SK-MEL-5 (cell line): Measurements from ENCODE around the gene NUDT4. TPM values are rescaled to one million over a fixed set of nuclear protein-coding genes. Genes with fewer than 3 reads are reported as not detected.
"Not testable (repeated sequence)": the region's sequence is repeated elsewhere in the genome, so short reads cannot be mapped to it uniquely, and the experiment has no call there.

Experiments used
- DNase-seq: peaks from one replicate; pipeline ENCODE4 v3.0.0-alpha.2; 2016; ENCODE audit warnings: low read depth, low spot score
- in situ Hi-C: cut with HindIII; loops from 2 replicates; pipeline ENCODE4 v1.10.0; 2016; ENCODE audit warnings: low sequenced_read_pairs, high pct_unique_total_duplicates, low pct_unique_long_range_greater_than_20kb
- total RNA-seq: library from RNA; depleted of rRNA; stranded (reverse); fragments of >200 nt; shearing (Covaris generic); gene quantifications from 2 replicates; pipeline ENCODE4 v1.2.3, GENCODE V29; 2014

Gene NUDT4
- total RNA-seq, 1 experiment from 2014 or later, result 86.2 TPM

DNA sequence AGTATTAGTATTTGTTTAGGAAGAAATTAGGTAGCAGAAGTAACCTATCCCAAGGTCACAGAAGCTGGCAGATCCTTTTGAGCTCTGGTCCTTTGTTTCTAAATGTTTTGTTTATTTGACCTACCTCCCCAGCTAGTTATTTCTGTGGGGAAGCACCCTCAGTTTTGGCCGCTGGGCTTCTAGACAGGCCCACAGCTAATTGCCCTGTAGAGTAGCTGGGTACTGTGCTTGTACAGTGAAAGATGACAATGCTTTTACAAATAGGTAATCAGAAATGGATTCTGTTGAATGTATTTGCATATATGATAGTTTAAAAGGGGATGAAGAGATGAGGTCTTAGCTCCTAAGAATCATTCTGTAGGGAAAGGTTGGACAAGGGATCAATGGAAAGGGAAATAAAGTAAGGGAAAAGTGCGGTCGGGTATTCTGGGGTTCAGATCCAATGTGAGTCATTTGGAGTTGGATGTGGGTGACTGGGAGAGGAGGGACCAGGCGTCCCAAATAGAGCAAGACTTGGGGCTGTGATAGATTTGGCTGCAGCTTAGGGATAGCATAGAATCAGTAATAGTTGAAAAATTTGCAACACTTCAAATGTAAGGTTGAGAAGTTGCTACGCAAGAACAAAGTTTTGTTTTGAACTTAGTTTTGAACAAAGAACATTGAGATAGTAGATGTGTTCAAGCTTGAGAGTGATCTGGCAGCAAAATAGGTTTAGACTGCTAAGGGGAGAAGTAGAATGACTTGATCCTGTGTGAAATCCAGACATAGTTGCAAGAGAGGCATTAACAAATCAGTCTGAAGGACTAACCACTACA is 3.6 kb downstream of the NUDT4 start:
- in situ Hi-C loops, result no loop called here
- DNase-seq, result no peak

DNA sequence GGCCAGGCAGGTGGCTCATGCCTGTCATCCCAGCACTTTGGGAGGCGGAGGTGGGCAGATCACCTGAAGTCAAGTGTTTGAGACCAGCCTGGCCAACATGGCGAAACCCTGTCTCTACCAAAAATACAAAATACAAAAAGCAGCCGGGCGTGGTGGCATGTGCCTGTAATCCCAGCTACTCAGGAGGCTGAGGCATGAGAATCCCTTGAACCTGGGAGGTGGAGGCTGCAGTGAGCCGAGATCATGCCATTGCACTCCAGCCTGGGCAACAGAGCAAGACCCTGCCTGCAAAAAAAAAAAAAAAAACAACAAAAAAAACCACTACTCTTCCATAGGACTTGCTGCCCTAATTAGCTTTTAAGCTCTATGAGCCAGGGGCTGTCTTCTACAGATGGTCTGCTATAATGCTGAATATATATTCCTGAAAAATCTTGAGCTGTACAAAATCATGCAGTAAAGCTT is 4.3 kb downstream of the NUDT4 start:
- in situ Hi-C loops, DNase-seq: not testable (repeated sequence)

DNA sequence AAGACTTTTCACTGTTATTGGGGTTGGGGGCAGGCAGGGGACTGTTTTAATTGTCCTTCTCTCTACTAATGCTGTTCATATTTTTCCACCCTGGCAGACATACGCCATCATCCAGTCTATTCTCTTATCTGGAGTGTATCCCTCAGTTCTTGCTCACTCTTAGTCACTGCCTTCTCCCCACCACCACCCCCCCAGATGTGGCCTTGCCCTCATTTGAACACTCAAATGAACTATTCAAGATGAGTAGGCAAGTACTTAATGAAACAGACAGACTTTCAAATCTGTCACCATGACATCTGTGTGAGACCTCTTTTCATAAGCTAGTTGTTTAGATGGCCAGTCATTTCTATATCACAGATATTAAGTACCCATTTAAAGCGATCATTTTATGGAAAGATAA is 10.1 kb downstream of the NUDT4 start:
- no peak for DNase-seq
- in situ Hi-C loops, result no loop called here

DNA sequence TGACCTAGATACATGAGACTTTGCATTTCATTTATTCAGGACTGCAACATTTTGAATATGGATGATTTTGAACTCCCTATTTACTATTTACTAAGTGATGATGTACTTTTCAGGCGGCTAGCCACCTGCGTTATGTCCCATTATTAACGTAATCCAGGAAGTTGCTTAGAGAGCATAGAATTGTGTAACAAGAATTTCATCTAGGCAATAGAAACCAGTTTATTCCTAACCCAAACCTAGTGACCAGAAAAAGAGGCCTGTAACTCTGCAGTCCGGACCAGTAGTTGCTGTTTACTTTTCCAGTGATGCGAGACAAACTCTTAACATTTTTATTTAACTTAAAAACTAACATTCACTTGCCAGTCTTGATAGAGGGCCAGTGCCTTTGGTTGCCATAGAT is 12.3 kb downstream of the NUDT4 start:
- DNase-seq, result no peak
- in situ Hi-C loops, result no loop called here

- in situ Hi-C loops, result no loop called here
- DNase-seq, result no peak
Observed at GRCh38 chr12:93390549-93391297, 13.0 kb downstream of the NUDT4 start.

DNA sequence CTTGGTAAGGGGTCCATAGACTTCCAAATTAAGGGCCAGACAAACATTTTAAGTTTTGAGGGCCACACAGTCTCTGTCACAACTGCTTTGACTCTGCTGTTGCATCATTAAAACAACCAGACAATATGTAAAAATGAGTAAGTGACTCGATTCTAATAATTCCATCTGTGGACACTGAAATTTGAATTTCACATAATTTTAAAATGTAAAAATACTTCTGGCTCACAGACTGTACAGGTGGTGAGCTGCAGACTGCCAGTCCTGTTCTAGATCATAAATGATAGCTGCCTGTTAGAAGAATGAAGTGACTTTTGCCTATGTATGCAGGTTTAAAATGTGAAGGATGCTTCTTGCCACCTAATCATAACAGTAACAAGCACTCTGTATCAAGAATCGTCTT is 15.7 kb downstream of the NUDT4 start:
- in situ Hi-C loops, result no loop called here
- no peak for DNase-seq

GRCh38 chr12:93397412-93397811 is 19.7 kb downstream of the NUDT4 start:
- in situ Hi-C loops, result no loop called here
- DNase-seq, result no peak

- in situ Hi-C loops, DNase-seq: not testable (repeated sequence)
Observed at GRCh38 chr12:93399183-93399863, 21.6 kb downstream of the NUDT4 start.

- DNase-seq, result no peak
- in situ Hi-C loops, result no loop called here
Observed at GRCh38 chr12:93402333-93403311, 24.9 kb downstream of the NUDT4 start.

GRCh38 chr12:93403988-93404803 is 26.5 kb downstream of the NUDT4 start:
- in situ Hi-C loops, result no loop called here
- DNase-seq, result no peak

DNA sequence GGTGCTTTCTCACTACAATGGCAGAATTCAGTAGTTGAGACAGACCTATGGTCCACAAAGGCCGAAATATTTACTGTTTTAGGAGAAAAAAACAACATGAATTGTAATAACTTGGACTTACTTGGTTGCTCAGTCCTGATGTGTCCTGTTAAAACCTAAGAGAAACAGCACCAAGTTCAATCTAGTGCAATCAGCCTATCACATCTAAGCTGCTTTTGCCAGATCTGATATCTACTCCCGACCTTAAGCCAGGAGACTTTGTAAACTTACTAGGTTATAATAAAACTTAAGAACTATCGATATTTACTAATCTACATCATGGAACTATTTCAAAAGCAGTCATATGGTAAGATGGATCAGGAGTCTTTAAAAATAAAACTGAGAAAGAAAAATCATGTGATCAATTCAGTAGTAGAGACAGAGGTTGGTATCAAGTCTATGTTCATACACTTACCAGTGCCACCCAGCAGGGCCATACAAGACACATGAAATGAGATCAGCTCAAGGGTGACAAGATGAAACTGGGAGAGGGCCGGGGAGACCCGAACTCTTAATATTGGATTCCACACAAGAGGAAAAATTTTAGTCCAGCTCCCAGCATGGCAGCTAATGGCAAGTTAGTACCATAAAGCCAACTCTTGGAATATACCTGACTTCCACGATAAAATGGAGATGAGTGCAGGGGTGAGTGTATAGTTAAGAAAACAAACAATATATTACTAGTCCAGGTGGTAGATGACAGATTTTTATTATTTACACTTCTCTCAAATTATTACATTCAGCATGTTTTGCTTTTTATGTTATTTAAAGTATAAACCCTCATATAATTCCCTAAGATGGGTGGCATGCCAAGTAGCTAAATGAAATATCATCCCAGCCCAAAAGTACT is 27.5 kb downstream of the NUDT4 start:
- in situ Hi-C loops, result no loop called here
- DNase-seq, result no peak

GRCh38 chr12:93407054-93407962 is 29.6 kb downstream of the NUDT4 start:
- in situ Hi-C loops, result no loop called here
- DNase-seq, result no peak

DNA sequence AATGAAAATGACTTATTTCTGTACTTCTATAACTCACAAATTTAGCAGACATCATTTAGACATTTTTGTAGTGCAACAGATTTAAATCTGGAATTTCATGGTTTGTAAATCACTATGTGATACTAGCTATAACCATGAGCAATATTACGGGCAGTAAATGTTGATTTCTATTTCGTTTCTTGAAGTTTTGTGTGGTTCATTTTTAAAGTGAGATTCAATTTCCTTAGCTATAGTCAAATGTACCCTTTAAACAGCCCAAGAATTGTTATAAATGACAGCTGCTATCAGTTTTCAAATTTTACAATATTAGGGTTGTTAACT is 30.2 kb downstream of the NUDT4 start:
- no peak for DNase-seq
- in situ Hi-C loops, result no loop called here

- no peak for DNase-seq
- in situ Hi-C loops, result no loop called here
Observed at GRCh38 chr12:93408813-93409212, 31.1 kb downstream of the NUDT4 start.
